Measurements from ENCODE around the gene OXT. TPM values are rescaled to one million over a fixed set of nuclear protein-coding genes. Genes with fewer than 3 reads are reported as not detected.
"Not testable (repeated sequence)": the region's sequence is repeated elsewhere in the genome, so short reads cannot be mapped to it uniquely, and the experiment has no call there.

The OXT gene
- polyA plus RNA-seq: 5.2 TPM
- long read RNA-seq, donor 1: 0 reads
- long read RNA-seq, donor 2, partial matches to known transcripts: 6 of 6 reads
- long read RNA-seq, donor 2, other reads (novel, unspliced or antisense): 0 of 6 reads
- long read RNA-seq, donor 3, partial matches to known transcripts: 28 of 29 reads
- long read RNA-seq, donor 3, other reads (novel, unspliced or antisense): 0 of 29 reads
- long read RNA-seq, donor 4, partial matches to known transcripts: 0 of 1 reads
- long read RNA-seq, donor 4, other reads (novel, unspliced or antisense): 0 of 1 reads
- long read RNA-seq, donor 5: 0 reads
- long read RNA-seq, donor 6, partial matches to known transcripts: 6 of 6 reads
- long read RNA-seq, donor 6, other reads (novel, unspliced or antisense): 0 of 6 reads
- long read RNA-seq, donor 7: 0 reads
- long read RNA-seq, donor 8, partial matches to known transcripts: 8 of 8 reads
- long read RNA-seq, donor 8, other reads (novel, unspliced or antisense): 0 of 8 reads
- long read RNA-seq, donor 9, partial matches to known transcripts: 6 of 6 reads
- long read RNA-seq, donor 9, other reads (novel, unspliced or antisense): 0 of 6 reads
- long read RNA-seq, donor 10, partial matches to known transcripts: 0 of 1 reads
- long read RNA-seq, donor 10, other reads (novel, unspliced or antisense): 0 of 1 reads
- long read RNA-seq, donor 11, partial matches to known transcripts: 5 of 5 reads
- long read RNA-seq, donor 11, other reads (novel, unspliced or antisense): 0 of 5 reads

DNA sequence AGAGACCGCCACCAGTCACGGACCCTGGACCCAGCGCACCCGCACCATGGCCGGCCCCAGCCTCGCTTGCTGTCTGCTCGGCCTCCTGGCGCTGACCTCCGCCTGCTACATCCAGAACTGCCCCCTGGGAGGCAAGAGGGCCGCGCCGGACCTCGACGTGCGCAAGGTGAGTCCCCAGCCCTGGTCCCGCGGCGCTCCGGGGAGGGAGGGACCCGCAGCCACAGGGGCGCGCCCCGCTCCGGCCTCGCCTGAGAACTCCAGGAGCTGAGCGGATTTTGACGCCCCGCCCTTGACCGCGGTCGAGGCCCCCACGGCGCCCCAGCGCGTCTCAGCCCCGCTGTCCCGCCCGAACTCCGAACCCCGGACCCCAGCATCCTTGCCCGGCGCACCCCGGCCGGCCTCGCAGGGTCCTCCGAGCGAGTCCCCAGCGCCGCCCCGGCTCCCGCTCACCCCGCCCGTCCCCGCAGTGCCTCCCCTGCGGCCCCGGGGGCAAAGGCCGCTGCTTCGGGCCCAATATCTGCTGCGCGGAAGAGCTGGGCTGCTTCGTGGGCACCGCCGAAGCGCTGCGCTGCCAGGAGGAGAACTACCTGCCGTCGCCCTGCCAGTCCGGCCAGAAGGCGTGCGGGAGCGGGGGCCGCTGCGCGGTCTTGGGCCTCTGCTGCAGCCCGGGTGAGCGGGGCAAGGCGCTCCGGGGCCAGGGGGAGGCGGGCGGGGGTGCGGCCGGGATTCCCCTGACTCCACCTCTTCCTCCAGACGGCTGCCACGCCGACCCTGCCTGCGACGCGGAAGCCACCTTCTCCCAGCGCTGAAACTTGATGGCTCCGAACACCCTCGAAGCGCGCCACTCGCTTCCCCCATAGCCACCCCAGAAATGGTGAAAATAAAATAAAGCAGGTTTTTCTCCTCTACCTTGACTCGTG, at the start of gene OXT:
Gene OXT (plus strand): TSS at position 11 of the 920 bp plus-strand sequence. CDS start 36 bp downstream, at position 47.
- Histone ChIP-seq H3K9me3 (ENCODE audit: control insufficient read depth, low read depth, low read length) (peaks cover 5% of the 10 kb centered on the region), H3K27me3 (ENCODE audit: control insufficient read depth, insufficient read depth, low read length) (peaks cover 15% of the 10 kb centered on the region), H3K27ac (ENCODE audit: low read length) (no peak within 1 kb of the TSS), H3K36me3 (ENCODE audit: control insufficient read depth, insufficient read depth, low read length) (no peaks in the 10 kb centered on the region), H3K4me3 (ENCODE audit: low read length) (peak within 1 kb of the TSS; percentile 30), H3K4me1 (ENCODE audit: control insufficient read depth, insufficient read depth, low read length) (peaks cover 15% of the 10 kb centered on the region)
- peak in 1 of 2 donors; percentile 79 for DNase-seq
- WGBS (ENCODE audit: insufficient coverage, low lambda C conversion rate): 0% methylated on average over 1 of the region's 95 CpGs

DNA sequence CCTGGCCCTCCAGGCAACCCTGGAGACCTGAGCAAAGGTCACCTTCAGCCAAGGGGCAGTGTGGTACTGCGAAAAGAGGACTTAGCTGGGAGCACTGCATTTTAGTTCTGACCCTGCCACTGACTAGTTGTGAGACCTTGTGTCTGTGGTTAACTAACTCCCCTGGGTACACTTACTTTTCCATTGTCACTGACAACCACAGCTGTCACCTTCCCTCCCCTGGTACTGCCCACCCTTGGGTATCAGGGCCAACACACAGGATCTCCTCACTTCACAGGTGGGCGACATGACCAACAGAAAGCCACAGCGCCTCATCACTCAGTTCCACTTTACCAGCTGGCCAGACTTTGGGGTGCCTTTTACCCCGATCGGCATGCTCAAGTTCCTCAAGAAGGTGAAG, 49.6 kb upstream of the OXT start:
- H3K4me3 ChIP-seq (ENCODE audit: low read length): no peak overlapping the region

DNA sequence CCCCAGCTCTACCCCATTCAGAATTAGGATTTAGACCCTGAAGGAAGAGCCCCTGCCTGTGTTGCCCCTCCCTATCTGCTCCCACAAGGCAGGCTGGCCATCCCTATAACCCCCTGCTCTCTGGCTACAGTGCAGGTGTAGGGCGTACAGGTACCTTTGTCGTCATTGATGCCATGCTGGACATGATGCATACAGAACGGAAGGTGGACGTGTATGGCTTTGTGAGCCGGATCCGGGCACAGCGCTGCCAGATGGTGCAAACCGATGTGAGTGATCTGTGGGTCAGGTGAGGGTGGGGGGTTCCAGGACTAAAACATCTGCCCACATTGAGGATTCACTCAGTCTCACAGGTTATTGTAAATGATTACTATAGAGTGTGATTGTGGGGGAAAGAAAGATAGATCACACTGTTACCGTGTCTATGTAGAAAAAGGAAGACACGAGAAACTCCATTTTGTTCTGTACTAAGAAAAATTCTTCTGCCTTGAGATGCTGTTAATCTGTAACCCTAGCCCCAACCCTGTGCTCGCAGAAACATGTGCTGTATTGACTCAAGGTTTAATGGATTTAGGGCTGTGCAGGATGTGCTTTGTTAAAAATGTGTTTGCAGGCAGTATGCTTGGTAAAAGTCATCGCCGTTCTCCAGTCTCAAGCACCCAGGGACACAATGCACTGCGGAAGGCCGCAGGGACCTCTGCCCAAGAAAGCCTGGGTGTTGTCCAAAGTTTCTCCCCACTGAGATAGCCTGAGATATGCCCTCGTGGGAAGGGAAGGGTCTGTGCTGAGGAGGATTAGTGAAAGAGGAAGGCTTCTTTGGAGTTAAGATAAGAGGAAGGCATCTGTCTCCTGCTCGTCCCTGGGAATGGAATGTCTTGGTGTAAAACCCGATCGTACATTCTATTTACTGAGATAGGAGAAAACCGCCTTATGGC, 48.6 kb upstream of the OXT start:
- WGBS (ENCODE audit: insufficient coverage, low lambda C conversion rate): no CpG with 5 or more reads among the region's 20 CpGs
- not testable (repeated sequence) for DNase-seq
- H3K36me3 ChIP-seq (ENCODE audit: control insufficient read depth, insufficient read depth, low read length): peaks cover 58% of the 10 kb centered on the region

More for the DNA sequence above, 49.6 kb upstream of the OXT start:
- no peak for DNase-seq
- Histone ChIP-seq H3K9me3 (ENCODE audit: control insufficient read depth, low read depth, low read length) (peaks cover 3% of the 10 kb centered on the region), H3K27ac (ENCODE audit: low read length) (no peak overlapping the region), H3K36me3 (ENCODE audit: control insufficient read depth, insufficient read depth, low read length) (peaks cover 52% of the 10 kb centered on the region), H3K27me3 (ENCODE audit: control insufficient read depth, insufficient read depth, low read length) (no peaks in the 10 kb centered on the region), H3K4me1 (ENCODE audit: control insufficient read depth, insufficient read depth, low read length) (peaks cover 6% of the 10 kb centered on the region)
- no CpG with 5 or more reads among the region's 5 CpGs for WGBS (ENCODE audit: insufficient coverage, low lambda C conversion rate)

DNA sequence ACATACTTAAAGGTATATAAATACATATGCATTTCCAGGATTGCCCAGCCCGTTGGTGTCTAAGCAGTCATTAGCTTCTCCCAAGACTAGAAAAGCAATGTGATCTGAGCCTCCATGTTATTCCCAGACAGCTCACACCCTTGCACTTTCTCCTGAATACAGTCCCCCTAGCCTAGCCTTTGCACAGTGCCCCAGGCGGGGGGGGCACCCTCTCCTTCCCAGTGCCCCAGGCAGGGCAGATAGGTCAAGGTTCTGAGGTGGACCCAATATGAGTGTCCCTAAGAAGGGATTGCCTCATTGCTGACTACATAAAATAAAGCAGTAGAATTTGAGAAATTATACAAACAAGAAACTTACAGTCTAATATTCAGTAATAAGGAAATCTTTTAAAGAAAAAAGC, 43.4 kb upstream of the OXT start:
- peaks cover 8% of the 10 kb centered on the region for H3K4me1 ChIP-seq (ENCODE audit: control insufficient read depth, insufficient read depth, low read length)
- H3K27ac ChIP-seq (ENCODE audit: low read length): no peak overlapping the region
- no peaks in the 10 kb centered on the region for H3K27me3 ChIP-seq (ENCODE audit: control insufficient read depth, insufficient read depth, low read length)
- no CpG with 5 or more reads among the region's 2 CpGs for WGBS (ENCODE audit: insufficient coverage, low lambda C conversion rate)
- no peaks in the 10 kb centered on the region for H3K9me3 ChIP-seq (ENCODE audit: control insufficient read depth, low read depth, low read length)
- H3K4me3 ChIP-seq (ENCODE audit: low read length): no peak overlapping the region
- peaks cover 62% of the 10 kb centered on the region for H3K36me3 ChIP-seq (ENCODE audit: control insufficient read depth, insufficient read depth, low read length)
- peak in 1 of 2 donors; percentile 22 for DNase-seq

More for the DNA sequence above, 48.6 kb upstream of the OXT start:
- H3K27ac ChIP-seq (ENCODE audit: low read length); H3K4me3 ChIP-seq (ENCODE audit: low read length); H3K9me3 ChIP-seq (ENCODE audit: control insufficient read depth, low read depth, low read length); H3K27me3 ChIP-seq (ENCODE audit: control insufficient read depth, insufficient read depth, low read length); H3K4me1 ChIP-seq (ENCODE audit: control insufficient read depth, insufficient read depth, low read length): not testable (repeated sequence)

DNA sequence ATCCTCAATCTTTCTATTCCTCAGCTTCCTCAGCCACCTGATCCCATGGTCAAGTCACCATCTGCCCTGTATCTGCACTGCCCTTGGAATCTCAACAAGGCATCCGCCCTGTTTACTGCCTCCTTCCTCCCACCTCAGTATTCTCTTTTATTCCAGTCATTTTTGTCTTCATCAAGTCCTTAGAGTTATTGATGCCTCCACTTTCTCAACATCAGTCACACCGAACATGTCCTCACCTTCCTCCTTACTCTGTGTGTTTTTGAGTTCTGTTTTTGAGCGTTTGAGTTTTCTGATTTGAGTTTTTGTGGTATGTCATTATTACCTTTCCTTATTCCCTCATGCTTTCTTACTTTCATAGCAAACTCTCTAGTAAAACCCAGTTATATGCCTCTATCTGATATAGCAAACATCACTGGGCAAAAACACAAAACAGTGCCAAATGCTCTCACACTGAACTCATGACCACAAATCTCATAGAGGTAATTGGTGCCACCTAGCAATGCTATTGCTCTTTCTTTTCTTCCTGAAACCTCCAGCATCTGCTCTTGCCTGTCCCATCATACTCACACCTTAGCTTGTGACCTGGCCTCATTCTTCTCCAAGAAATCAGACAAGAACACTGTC, 39.8 kb upstream of the OXT start:
- Histone ChIP-seq H3K4me1 (ENCODE audit: control insufficient read depth, insufficient read depth, low read length) (peaks cover 6% of the 10 kb centered on the region), H3K36me3 (ENCODE audit: control insufficient read depth, insufficient read depth, low read length) (peaks cover 70% of the 10 kb centered on the region), H3K27me3 (ENCODE audit: control insufficient read depth, insufficient read depth, low read length) (no peaks in the 10 kb centered on the region), H3K4me3 (ENCODE audit: low read length) (no peak overlapping the region), H3K27ac (ENCODE audit: low read length) (no peak overlapping the region), H3K9me3 (ENCODE audit: control insufficient read depth, low read depth, low read length) (no peaks in the 10 kb centered on the region)
- 90% methylated on average over 2 of the region's 3 CpGs for WGBS (ENCODE audit: insufficient coverage, low lambda C conversion rate)
- no peak for DNase-seq

DNA sequence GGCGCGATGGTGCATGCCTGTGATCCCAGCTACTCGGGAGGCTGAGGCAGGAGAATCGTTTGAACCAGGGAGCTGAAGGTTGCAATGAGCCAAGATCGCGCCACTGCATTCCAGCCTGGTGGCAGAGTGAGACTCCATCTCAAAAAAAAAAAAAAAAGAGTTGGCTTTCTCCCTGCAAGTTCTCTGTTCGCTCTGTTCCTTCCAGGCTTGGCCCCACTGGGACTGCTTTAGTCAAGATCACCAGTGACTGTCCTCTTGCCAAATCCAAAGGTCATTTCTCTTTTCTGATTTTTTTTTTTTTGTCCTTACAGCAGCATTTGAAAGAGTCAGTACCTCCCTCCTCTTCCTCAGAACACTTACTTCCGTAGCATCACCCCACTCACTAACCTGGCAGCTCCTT, 38.8 kb upstream of the OXT start:
- 92% methylated on average over 4 of the region's 8 CpGs for WGBS (ENCODE audit: insufficient coverage, low lambda C conversion rate)
- H3K27ac ChIP-seq (ENCODE audit: low read length): no peak overlapping the region
- no peak for DNase-seq
- H3K4me3 ChIP-seq (ENCODE audit: low read length): no peak overlapping the region
- H3K27me3 ChIP-seq (ENCODE audit: control insufficient read depth, insufficient read depth, low read length): no peaks in the 10 kb centered on the region
- no peaks in the 10 kb centered on the region for H3K9me3 ChIP-seq (ENCODE audit: control insufficient read depth, low read depth, low read length)
- peaks cover 70% of the 10 kb centered on the region for H3K36me3 ChIP-seq (ENCODE audit: control insufficient read depth, insufficient read depth, low read length)
- peaks cover 5% of the 10 kb centered on the region for H3K4me1 ChIP-seq (ENCODE audit: control insufficient read depth, insufficient read depth, low read length)

DNA sequence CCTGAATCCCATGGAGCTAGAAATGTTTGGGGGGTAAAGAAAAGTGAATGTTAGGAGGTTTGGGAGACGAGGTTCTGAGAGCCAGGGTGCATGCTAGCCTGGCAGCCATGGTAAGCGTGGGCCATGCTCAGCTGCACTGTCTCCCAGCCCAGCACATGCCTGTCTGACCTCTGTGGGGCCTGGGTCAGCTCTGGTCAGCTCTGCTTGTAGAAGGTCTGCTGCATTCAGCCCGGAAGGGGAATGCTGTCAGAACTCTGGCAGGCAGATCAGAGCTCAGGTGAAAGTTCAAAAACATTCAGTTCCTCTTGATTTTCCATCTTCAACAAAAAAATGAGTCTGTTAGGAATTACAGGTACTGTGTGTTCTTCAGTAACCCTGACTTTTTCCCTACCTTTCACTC, 33.8 kb upstream of the OXT start:
- H3K4me1 ChIP-seq (ENCODE audit: control insufficient read depth, insufficient read depth, low read length): no peaks in the 10 kb centered on the region
- no peak overlapping the region for H3K4me3 ChIP-seq (ENCODE audit: low read length)
- WGBS (ENCODE audit: insufficient coverage, low lambda C conversion rate): no CpG with 5 or more reads among the region's 3 CpGs
- no peak overlapping the region for H3K27ac ChIP-seq (ENCODE audit: low read length)
- H3K27me3 ChIP-seq (ENCODE audit: control insufficient read depth, insufficient read depth, low read length): no peaks in the 10 kb centered on the region
- H3K9me3 ChIP-seq (ENCODE audit: control insufficient read depth, low read depth, low read length): no peaks in the 10 kb centered on the region
- no peak for DNase-seq
- H3K36me3 ChIP-seq (ENCODE audit: control insufficient read depth, insufficient read depth, low read length): peaks cover 66% of the 10 kb centered on the region

DNA sequence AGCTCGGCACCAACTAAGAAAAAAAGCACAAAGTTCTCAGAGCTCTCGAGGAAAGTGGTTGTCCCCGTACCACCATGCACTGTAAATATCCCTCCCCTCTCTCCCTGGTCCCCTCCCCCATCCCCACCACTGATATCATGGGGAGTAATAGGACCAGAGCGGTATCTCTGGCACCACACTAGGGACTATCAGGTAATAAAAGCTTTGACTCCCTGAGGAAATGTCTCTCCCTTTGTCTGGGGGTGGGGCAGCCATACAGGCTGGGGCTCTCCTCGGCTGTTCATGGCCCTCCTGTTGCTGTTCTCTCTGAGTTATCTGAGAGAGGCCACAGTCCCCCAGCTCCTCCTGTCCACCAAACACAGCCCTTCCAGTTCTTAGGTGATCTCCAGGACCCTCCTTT, 33.0 kb upstream of the OXT start:
- Histone ChIP-seq H3K4me1 (ENCODE audit: control insufficient read depth, insufficient read depth, low read length) (no peaks in the 10 kb centered on the region), H3K27me3 (ENCODE audit: control insufficient read depth, insufficient read depth, low read length) (no peaks in the 10 kb centered on the region), H3K36me3 (ENCODE audit: control insufficient read depth, insufficient read depth, low read length) (peaks cover 59% of the 10 kb centered on the region), H3K27ac (ENCODE audit: low read length) (no peak overlapping the region), H3K9me3 (ENCODE audit: control insufficient read depth, low read depth, low read length) (no peaks in the 10 kb centered on the region), H3K4me3 (ENCODE audit: low read length) (no peak overlapping the region)
- WGBS (ENCODE audit: insufficient coverage, low lambda C conversion rate): no CpG with 5 or more reads among the region's 5 CpGs
- no peak for DNase-seq

DNA sequence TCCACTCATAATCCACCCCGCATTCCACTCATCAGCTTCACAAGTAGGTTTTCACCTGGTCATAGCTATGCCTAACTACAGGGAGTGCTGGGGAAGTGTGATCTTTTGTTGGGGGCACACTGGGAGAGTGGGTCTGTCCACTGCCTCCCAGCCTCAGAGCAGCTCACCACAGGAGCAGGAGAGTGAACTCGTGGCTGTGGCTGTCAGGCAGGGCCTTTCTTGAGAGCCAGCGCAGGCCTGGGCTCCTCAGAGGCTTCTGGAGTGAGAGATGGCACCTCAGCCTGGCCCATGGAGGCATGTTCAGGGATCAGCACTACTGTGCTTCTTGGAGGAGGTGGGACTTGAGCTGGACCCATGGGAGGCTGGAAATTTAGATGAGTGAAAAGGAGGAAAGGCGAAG, 32.0 kb upstream of the OXT start:
- WGBS (ENCODE audit: insufficient coverage, low lambda C conversion rate): no CpG with 5 or more reads among the region's 4 CpGs
- no peaks in the 10 kb centered on the region for H3K4me1 ChIP-seq (ENCODE audit: control insufficient read depth, insufficient read depth, low read length)
- H3K4me3 ChIP-seq (ENCODE audit: low read length): no peak overlapping the region
- H3K27ac ChIP-seq (ENCODE audit: low read length): no peak overlapping the region
- no peaks in the 10 kb centered on the region for H3K9me3 ChIP-seq (ENCODE audit: control insufficient read depth, low read depth, low read length)
- no peak for DNase-seq
- peaks cover 56% of the 10 kb centered on the region for H3K36me3 ChIP-seq (ENCODE audit: control insufficient read depth, insufficient read depth, low read length)
- H3K27me3 ChIP-seq (ENCODE audit: control insufficient read depth, insufficient read depth, low read length): no peaks in the 10 kb centered on the region
